ENCODE data around the gene CCT4.
A peak's percentile ranks its signal among the peaks of the same experiment; 100 is the strongest.

CCT4 gene

DNA sequence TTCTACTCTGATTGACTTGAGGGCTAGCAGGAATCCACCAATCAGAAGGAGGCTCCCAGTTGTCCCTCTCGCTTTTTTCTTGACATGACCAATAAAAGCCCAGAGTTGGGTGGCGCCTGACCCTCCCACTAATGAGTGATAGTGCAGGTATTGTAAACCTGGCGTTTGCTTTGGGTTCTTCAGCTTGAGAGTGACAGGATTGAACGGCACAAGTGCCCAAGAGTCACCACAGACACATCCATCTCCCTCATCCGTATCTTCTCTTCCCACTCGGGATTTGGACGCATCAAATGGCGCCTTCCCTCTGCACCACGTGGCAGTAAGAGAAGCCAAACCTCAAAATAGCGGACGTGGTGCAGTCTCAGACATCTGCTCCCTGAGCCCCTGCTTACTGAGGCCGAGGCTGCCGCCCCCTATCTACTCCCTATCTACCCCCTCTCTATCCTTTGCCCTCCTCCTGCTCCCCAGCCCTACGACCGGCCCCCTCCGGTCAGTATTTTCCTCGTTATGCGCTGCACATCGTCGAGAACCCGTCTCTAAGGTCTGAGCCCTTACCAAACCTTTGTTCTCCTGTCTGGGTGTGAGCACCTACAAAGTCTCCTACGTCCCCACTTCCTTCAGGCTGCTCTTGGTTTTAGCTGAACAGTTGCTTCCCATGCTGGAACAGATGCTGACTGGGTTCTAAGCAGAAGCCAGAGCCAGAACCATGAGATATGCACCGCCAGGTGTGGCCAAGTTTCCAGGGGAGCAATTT lies 33.7 kb downstream of the CCT4 start (continued):
- TF ChIP-seq ZNF530 (tag by site-specific recombination; IDR thresholded peaks at IDR 0.05; ENCODE audit: low read depth): no peak
- TF ChIP-seq ZNF555 (tag by site-specific recombination; conservative IDR thresholded peaks at IDR 0.05): no peak
- TF ChIP-seq ZNF585B (tag by site-specific recombination; IDR thresholded peaks at IDR 0.05): no peak
- no peak for TF ChIP-seq ZNF621 (tag by site-specific recombination; IDR thresholded peaks at IDR 0.05)
- TF ChIP-seq ZNF366 (tag by site-specific recombination; conservative IDR thresholded peaks at IDR 0.05): peak; percentile 67
- TF ChIP-seq ZBTB20 (tag by site-specific recombination; IDR thresholded peaks at IDR 0.05): peak; percentile 67; the same call in 1 of the 2 replicates
- peak; percentile 86; the same call in 1 of the 2 replicates for TF ChIP-seq HOXC10 (CRISPR knock-in tag; IDR thresholded peaks at IDR 0.05)
- TF ChIP-seq ZXDB (tag by site-specific recombination; IDR thresholded peaks at IDR 0.05): peak; percentile 92
- no peak for TF ChIP-seq ZNF707 (tag by site-specific recombination; IDR thresholded peaks at IDR 0.05)
- TF ChIP-seq, protein P1, sequence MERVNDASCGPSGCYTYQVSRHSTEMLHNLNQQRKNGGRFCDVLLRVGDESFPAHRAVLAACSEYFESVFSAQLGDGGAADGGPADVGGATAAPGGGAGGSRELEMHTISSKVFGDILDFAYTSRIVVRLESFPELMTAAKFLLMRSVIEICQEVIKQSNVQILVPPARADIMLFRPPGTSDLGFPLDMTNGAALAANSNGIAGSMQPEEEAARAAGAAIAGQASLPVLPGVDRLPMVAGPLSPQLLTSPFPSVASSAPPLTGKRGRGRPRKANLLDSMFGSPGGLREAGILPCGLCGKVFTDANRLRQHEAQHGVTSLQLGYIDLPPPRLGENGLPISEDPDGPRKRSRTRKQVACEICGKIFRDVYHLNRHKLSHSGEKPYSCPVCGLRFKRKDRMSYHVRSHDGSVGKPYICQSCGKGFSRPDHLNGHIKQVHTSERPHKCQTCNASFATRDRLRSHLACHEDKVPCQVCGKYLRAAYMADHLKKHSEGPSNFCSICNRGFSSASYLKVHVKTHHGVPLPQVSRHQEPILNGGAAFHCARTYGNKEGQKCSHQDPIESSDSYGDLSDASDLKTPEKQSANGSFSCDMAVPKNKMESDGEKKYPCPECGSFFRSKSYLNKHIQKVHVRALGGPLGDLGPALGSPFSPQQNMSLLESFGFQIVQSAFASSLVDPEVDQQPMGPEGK (tag by site-specific recombination; IDR thresholded peaks at IDR 0.05): peak; percentile 53
- TF ChIP-seq, protein P2, sequence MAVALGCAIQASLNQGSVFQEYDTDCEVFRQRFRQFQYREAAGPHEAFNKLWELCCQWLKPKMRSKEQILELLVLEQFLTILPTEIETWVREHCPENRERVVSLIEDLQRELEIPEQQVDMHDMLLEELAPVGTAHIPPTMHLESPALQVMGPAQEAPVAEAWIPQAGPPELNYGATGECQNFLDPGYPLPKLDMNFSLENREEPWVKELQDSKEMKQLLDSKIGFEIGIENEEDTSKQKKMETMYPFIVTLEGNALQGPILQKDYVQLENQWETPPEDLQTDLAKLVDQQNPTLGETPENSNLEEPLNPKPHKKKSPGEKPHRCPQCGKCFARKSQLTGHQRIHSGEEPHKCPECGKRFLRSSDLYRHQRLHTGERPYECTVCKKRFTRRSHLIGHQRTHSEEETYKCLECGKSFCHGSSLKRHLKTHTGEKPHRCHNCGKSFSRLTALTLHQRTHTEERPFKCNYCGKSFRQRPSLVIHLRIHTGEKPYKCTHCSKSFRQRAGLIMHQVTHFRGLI (tag by site-specific recombination; IDR thresholded peaks at IDR 0.05): no peak
- no peak for TF ChIP-seq ZNF174 (tag by site-specific recombination; IDR thresholded peaks at IDR 0.05)
- peak; percentile 79 for TF ChIP-seq KLF16 (tag by site-specific recombination; IDR thresholded peaks at IDR 0.05)
- TF ChIP-seq, protein P3, sequence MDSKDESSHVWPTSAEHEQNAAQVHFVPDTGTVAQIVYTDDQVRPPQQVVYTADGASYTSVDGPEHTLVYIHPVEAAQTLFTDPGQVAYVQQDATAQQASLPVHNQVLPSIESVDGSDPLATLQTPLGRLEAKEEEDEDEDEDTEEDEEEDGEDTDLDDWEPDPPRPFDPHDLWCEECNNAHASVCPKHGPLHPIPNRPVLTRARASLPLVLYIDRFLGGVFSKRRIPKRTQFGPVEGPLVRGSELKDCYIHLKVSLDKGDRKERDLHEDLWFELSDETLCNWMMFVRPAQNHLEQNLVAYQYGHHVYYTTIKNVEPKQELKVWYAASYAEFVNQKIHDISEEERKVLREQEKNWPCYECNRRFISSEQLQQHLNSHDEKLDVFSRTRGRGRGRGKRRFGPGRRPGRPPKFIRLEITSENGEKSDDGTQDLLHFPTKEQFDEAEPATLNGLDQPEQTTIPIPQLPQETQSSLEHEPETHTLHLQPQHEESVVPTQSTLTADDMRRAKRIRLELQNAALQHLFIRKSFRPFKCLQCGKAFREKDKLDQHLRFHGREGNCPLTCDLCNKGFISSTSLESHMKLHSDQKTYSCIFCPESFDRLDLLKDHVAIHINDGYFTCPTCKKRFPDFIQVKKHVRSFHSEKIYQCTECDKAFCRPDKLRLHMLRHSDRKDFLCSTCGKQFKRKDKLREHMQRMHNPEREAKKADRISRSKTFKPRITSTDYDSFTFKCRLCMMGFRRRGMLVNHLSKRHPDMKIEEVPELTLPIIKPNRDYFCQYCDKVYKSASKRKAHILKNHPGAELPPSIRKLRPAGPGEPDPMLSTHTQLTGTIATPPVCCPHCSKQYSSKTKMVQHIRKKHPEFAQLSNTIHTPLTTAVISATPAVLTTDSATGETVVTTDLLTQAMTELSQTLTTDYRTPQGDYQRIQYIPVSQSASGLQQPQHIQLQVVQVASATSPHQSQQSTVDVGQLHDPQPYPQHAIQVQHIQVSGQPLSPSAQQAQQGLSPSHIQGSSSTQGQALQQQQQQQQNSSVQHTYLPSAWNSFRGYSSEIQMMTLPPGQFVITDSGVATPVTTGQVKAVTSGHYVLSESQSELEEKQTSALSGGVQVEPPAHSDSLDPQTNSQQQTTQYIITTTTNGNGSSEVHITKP (tag by site-specific recombination; IDR thresholded peaks at IDR 0.05): peak; percentile 77
- TF ChIP-seq MEIS1 (CRISPR knock-in tag; IDR thresholded peaks at IDR 0.05; ENCODE audit: borderline replicate concordance): no peak
- TF ChIP-seq ZFHX2 (tag by site-specific recombination; conservative IDR thresholded peaks at IDR 0.05): 0 out of 2 replicates have a peak, but pooled peaks have one; percentile 26
- TF ChIP-seq KLF1 (tag by site-specific recombination; IDR thresholded peaks at IDR 0.05): peak; percentile 13
- TF ChIP-seq ZNF521 (tag by site-specific recombination; IDR thresholded peaks at IDR 0.05): no peak
- peak; percentile 96 for TF ChIP-seq ZNF600 (tag by site-specific recombination; IDR thresholded peaks at IDR 0.05)
- TF ChIP-seq, protein P4, sequence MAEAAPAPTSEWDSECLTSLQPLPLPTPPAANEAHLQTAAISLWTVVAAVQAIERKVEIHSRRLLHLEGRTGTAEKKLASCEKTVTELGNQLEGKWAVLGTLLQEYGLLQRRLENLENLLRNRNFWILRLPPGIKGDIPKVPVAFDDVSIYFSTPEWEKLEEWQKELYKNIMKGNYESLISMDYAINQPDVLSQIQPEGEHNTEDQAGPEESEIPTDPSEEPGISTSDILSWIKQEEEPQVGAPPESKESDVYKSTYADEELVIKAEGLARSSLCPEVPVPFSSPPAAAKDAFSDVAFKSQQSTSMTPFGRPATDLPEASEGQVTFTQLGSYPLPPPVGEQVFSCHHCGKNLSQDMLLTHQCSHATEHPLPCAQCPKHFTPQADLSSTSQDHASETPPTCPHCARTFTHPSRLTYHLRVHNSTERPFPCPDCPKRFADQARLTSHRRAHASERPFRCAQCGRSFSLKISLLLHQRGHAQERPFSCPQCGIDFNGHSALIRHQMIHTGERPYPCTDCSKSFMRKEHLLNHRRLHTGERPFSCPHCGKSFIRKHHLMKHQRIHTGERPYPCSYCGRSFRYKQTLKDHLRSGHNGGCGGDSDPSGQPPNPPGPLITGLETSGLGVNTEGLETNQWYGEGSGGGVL (tag by site-specific recombination; IDR thresholded peaks at IDR 0.05): peak; percentile 95
- TF ChIP-seq, protein P5, sequence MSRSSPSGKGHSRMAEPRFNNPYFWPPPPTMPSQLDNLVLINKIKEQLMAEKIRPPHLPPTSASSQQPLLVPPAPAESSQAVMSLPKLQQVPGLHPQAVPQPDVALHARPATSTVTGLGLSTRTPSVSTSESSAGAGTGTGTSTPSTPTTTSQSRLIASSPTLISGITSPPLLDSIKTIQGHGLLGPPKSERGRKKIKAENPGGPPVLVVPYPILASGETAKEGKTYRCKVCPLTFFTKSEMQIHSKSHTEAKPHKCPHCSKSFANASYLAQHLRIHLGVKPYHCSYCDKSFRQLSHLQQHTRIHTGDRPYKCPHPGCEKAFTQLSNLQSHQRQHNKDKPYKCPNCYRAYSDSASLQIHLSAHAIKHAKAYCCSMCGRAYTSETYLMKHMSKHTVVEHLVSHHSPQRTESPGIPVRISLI (tag by site-specific recombination; IDR thresholded peaks at IDR 0.05): peak; percentile 96
- TF ChIP-seq SP7 (tag by site-specific recombination; IDR thresholded peaks at IDR 0.05): peak; percentile 40; the same call in 1 of the 2 replicates
- no peak for TF ChIP-seq ZBTB8A (tag by site-specific recombination; IDR thresholded peaks at IDR 0.05)
- no peak for TF ChIP-seq TCF7L2 (IDR thresholded peaks at IDR 0.05; ENCODE audit: borderline replicate concordance, low read depth, low read length)
- TF ChIP-seq, protein P6, sequence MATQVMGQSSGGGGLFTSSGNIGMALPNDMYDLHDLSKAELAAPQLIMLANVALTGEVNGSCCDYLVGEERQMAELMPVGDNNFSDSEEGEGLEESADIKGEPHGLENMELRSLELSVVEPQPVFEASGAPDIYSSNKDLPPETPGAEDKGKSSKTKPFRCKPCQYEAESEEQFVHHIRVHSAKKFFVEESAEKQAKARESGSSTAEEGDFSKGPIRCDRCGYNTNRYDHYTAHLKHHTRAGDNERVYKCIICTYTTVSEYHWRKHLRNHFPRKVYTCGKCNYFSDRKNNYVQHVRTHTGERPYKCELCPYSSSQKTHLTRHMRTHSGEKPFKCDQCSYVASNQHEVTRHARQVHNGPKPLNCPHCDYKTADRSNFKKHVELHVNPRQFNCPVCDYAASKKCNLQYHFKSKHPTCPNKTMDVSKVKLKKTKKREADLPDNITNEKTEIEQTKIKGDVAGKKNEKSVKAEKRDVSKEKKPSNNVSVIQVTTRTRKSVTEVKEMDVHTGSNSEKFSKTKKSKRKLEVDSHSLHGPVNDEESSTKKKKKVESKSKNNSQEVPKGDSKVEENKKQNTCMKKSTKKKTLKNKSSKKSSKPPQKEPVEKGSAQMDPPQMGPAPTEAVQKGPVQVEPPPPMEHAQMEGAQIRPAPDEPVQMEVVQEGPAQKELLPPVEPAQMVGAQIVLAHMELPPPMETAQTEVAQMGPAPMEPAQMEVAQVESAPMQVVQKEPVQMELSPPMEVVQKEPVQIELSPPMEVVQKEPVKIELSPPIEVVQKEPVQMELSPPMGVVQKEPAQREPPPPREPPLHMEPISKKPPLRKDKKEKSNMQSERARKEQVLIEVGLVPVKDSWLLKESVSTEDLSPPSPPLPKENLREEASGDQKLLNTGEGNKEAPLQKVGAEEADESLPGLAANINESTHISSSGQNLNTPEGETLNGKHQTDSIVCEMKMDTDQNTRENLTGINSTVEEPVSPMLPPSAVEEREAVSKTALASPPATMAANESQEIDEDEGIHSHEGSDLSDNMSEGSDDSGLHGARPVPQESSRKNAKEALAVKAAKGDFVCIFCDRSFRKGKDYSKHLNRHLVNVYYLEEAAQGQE (tag by site-specific recombination; IDR thresholded peaks at IDR 0.05): 0 out of 2 replicates have a peak, but pooled peaks have one; percentile 11

Data from HEK293 (cell line).